ENCODE results near the gene PZP. TPM values are rescaled to one million over a fixed set of nuclear protein-coding genes. Genes with fewer than 3 reads are reported as not detected.
A peak's percentile ranks its signal among the peaks of the same experiment; 100 is the strongest.
"Not testable (repeated sequence)": the region's sequence is repeated elsewhere in the genome, so short reads cannot be mapped to it uniquely, and the experiment has no call there.

Gene PZP
- total and polyA plus RNA-seq, 8 donors = 0.38 to 3.3 (median 2.5) TPM

DNA sequence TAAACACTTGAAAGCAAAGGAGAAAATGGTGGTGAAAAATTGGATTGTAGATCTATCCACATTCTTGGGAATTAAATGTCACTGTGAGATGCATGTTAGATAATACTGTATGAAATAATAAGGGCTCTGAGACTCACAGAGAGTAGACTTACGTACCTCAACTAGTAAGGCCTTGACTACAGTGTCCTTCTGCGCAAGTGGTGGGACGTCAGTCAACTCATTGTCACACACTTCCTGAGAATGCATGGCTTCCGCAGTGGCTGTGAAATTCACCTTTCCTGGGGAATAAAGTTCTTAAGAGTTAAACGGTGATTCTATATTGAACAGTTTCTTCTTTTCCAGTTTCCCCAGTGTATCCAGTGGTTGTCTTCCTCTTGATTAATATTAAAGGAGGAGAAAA, 32.6 kb upstream of the PZP start:
- intact Hi-C loops (cut with DNase I) = no loop called here

DNA sequence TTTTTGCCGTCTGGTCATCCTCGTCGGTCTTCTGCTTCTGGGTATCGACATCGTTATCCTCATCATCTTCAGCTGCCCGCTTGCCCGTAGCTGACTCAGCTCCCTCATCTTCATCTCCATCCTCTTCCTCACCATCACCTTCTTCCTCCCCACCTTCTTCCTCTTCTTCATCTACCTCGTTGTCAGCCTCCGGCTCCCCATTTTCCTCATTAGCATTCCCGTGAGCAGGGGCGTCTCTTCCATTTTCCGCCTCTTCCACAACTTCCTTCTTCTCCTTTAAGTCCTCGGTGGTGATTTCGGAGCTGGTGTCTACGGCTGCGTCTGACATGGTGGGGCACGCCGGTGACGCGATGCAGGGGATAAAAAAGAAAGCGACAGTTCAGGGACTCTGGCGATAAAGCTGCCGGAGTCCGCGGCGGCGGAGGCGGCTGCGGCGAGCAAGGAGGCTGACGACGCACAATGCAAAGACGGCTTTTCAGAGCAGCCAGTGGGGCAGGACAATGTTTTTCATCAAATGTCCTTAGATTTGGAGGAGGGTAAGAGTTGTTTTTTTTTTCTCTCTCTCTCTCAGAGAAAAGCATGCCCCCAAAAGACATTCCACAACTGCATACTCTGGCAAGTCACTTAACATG, 31.9 kb upstream of the PZP start:
- H3K4me1 ChIP-seq; DNase-seq; H3K36me3 ChIP-seq; H3K9me3 ChIP-seq; ATAC-seq; intact Hi-C loops (cut with DNase I): not testable (repeated sequence)
- Histone ChIP-seq H3K27ac (peak overlapping the region in 1 of 2 donors; percentile 38), H3K4me3 (peak overlapping the region; percentile 14 to 27), H3K27me3 (peaks cover 0 to 11% of the 10 kb centered on the region in 2 donors)

More for the DNA sequence above, 32.6 kb upstream of the PZP start:
- Histone ChIP-seq H3K4me1 (peaks cover 0 to 6% of the 10 kb centered on the region in 2 donors), H3K4me3 (peak overlapping the region in 1 of 2 donors; percentile 27), H3K27me3 (peaks cover 0 to 11% of the 10 kb centered on the region in 2 donors), H3K27ac (peak overlapping the region in 1 of 2 donors; percentile 38), H3K36me3 (no peaks in the 10 kb centered on the region), H3K9me3 (no peaks in the 10 kb centered on the region)
- DNase-seq (no peak), ATAC-seq (no peak)
- TF ChIP-seq, protein P1, sequence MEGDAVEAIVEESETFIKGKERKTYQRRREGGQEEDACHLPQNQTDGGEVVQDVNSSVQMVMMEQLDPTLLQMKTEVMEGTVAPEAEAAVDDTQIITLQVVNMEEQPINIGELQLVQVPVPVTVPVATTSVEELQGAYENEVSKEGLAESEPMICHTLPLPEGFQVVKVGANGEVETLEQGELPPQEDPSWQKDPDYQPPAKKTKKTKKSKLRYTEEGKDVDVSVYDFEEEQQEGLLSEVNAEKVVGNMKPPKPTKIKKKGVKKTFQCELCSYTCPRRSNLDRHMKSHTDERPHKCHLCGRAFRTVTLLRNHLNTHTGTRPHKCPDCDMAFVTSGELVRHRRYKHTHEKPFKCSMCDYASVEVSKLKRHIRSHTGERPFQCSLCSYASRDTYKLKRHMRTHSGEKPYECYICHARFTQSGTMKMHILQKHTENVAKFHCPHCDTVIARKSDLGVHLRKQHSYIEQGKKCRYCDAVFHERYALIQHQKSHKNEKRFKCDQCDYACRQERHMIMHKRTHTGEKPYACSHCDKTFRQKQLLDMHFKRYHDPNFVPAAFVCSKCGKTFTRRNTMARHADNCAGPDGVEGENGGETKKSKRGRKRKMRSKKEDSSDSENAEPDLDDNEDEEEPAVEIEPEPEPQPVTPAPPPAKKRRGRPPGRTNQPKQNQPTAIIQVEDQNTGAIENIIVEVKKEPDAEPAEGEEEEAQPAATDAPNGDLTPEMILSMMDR (IDR thresholded peaks at IDR 0.05) = no peak

DNA sequence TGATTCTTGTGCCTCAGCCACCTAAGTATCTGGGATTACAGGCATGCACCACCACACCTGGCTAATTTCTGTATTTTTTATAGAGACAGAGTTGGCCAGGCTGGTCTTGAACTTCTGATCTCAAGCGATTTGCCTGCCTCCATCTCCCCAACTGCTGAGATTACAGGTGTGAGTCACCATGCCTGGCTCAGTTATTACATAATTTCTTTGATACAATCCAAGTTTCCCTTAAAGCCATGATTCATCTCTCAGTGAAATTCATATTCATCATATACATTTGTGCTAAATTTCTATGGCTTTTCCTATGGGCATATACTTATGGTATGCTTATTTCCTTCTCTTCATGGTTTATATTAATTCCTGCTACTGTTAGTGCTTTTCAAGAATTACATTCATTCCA, 29.1 kb upstream of the PZP start:
- intact Hi-C loops (cut with DNase I) = loop anchor here in 1 of 2 donors (10.0 kb wide), 1 partner anchor 102 kb away; no protein-coding TSS in a partner anchor
- H3K27me3 ChIP-seq = peaks cover 0 to 11% of the 10 kb centered on the region in 2 donors
- H3K4me1 ChIP-seq = no peaks in the 10 kb centered on the region
- H3K4me3 ChIP-seq = no peak overlapping the region
- no peaks in the 10 kb centered on the region for H3K9me3 ChIP-seq
- H3K36me3 ChIP-seq = no peaks in the 10 kb centered on the region
- no peak for DNase-seq
- TF ChIP-seq, protein P1 (IDR thresholded peaks at IDR 0.05) = no peak
- no peak overlapping the region for H3K27ac ChIP-seq
- no peak for ATAC-seq

DNA sequence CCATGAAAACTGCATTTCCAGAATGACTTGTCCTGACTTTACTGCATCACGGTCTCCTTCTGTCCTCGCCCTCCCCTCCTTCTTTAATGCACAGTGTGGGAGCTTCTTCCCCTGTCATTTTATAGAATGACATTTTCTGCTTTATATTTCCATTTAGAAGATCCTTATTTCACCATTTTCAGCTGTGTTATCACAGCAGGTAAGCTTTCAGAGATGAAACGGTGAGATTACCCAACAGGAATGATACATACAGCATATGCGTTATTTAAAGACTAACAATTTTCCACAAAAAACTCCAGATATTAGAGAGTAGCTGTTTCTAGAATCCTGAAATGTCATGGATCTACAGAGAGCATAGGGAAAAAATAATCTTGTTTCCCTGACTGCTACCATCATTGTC, 27.3 kb upstream of the PZP start:
- Histone ChIP-seq H3K27me3 (peaks cover 0 to 3% of the 10 kb centered on the region in 2 donors), H3K4me3 (no peak overlapping the region), H3K4me1 (no peaks in the 10 kb centered on the region), H3K9me3 (no peaks in the 10 kb centered on the region), H3K36me3 (no peaks in the 10 kb centered on the region), H3K27ac (no peak overlapping the region)
- TF ChIP-seq, protein P1 (IDR thresholded peaks at IDR 0.05) = no peak
- intact Hi-C loops (cut with DNase I) = loop anchor here in 1 of 2 donors (10.0 kb wide), 1 partner anchor 101 kb away; no protein-coding TSS in a partner anchor
- DNase-seq = no peak
- ATAC-seq = no peak

DNA sequence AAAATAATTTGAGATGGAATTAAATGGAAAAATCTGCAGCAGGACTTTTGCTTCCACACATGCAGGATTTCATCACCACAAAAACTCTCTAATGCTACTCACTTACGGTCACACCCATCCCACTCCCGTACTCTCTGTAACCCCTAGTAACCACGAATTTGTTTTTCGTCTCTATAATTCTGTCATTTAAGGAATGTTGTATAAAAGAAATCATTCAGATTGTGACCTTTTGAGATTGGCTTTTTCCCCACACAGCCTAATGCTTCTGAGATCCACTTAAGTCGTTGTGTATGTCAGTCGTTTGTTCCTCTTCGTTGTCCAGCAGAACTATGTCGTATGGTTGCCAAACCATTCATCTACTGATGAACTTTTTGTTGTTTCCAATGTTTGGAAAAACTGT, 19.8 kb upstream of the PZP start:
- ATAC-seq (peak; percentile 59), DNase-seq (peak in 2 of 4 donors; percentile 46 to 67)
- no peaks in the 10 kb centered on the region for H3K4me1 ChIP-seq
- no peak overlapping the region for H3K27ac ChIP-seq
- H3K9me3 ChIP-seq = no peaks in the 10 kb centered on the region
- TF ChIP-seq, protein P1 (IDR thresholded peaks at IDR 0.05) = no peak
- H3K36me3 ChIP-seq = no peaks in the 10 kb centered on the region
- intact Hi-C loops (cut with DNase I) = no loop called here
- H3K27me3 ChIP-seq = no peaks in the 10 kb centered on the region
- no peak overlapping the region for H3K4me3 ChIP-seq
